HG03060 (cell line): ENCODE measurements around the gene RUNX2.

Experiments used
- ATAC-seq: cut with Tn5 transposase; IDR thresholded peaks from one replicate; pipeline ENCODE4 v1.9.1; 2021; ENCODE audit warnings: low read depth, moderate number of reproducible peaks; ENCODE audit not compliant: unreplicated experiment

Gene RUNX2

DNA sequence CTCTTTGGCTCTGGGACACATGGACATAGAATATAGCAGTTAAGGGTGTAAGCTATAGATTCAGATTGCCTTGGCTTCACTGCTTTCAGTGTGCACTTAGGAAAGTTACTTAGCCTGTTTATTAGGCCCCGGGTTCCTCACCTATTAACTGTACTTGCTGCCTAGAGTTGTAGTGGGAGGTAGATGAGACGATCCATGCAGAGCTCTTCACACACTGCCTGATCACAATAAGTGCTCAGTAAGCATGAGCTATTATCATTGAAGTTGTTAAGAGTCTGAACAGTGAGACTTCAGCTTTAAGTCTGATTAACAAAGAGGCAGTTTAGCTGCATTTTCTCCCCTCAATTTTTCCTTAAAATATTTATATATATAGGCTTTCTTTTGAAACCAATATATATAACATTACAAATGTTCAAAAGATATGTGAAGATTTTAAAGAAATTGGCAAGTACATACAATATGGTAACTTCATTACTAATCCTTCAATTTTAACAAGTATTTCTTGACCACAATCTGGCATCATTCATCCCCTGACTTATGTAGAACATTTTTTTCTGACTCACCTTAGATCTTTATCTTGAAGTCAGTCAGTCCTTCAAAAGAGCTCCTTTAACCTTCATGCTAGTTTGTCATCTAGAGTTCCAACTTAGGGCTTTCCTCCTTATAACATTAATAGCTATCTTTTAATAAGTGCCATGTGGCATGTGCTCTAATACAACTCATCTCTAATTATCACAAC lies 70.1 kb downstream of the RUNX2 start:
- no peak for ATAC-seq

GRCh38 chr6:45400021-45400420 lies 71.9 kb downstream of the RUNX2 start:
- ATAC-seq = no peak

DNA sequence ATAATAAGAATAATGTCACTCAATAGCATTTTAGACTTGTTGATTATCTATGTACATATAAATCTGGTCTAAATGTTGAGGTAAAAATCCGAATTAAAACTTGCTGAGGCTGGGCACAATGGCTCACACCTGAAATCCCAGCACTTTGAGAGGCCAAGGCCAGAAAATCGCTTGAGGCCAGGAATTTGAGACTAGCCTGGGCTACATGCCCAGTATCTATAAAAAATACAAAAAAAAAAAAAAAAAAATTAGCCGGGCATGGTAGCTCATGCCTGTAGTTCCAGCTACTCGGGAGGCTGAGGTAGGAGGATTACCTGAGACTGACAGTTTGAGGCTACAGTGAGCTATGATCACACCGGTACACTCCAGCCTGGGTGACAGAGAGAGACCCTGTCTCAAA lies 83.8 kb downstream of the RUNX2 start:
- no peak for ATAC-seq

DNA sequence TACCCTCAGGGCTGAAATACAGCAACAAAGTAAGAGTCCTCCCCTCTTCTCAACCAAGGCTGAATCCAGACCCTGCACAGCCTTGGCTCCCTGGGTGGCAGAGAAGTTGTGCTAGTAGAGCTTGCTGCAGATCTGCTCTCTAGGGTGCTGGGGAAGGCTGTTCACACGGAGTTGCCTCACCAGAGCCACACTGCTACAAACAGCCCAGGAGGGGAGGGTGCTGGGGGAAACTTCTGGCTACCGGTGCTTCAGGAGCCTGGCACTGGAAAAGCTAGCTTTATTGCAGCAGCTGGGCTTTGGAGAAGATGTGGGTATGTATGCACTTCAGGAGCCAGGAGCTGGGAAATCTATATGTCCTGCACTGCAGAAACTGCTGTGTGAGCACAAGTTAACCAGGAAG lies 87.2 kb downstream of the RUNX2 start:
- no peak for ATAC-seq

DNA sequence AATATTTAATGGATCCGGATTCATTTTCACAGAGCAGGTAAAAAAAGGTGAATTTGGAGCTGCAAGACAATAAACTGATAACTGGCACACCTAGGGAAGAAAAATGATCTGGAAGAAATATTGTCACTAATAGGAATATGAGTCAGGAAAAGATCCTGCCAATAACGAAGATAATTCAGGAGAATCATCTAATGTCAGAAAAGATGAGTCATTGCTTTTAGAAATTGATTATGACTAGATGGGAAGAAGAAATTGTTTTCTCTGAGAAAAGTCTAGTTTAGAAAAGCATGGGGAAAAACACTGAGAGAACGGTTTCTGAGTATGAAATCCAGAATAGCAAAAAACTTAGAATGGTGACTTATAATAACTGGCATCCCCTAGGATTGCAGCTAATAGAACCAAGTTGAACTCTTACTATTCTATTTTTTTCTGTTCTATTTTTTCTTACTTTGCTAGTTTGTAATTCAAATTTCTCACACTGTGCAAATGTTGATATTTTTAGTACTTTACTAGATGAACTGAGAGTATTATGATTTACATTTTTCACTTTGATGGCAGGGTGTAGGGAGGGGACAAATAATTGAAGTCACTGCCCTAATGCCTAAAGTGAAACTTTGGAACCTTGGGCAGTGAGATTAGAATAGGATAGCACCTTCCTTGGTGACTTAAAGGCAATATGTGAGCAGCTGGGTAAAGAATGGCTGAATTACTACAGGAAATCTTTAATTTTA lies 87.8 kb downstream of the RUNX2 start:
- ATAC-seq = no peak

GRCh38 chr6:45416700-45417099 lies 88.6 kb downstream of the RUNX2 start:
- no peak for ATAC-seq

- ATAC-seq = no peak
These were observed 89.3 kb downstream of the RUNX2 start for GRCh38 chr6:45417436-45417835.

GRCh38 chr6:45419571-45420082 lies 91.5 kb downstream of the RUNX2 start:
- ATAC-seq = no peak

GRCh38 chr6:45420083-45420908 lies 92.2 kb downstream of the RUNX2 start:
- ATAC-seq = no peak

GRCh38 chr6:45420909-45421708 lies 93.0 kb downstream of the RUNX2 start:
- ATAC-seq = no peak

- ATAC-seq = no peak
These were observed 93.8 kb downstream of the RUNX2 start for GRCh38 chr6:45421709-45422502.

- no peak for ATAC-seq
These were observed 94.5 kb downstream of the RUNX2 start for GRCh38 chr6:45422503-45423110.

DNA sequence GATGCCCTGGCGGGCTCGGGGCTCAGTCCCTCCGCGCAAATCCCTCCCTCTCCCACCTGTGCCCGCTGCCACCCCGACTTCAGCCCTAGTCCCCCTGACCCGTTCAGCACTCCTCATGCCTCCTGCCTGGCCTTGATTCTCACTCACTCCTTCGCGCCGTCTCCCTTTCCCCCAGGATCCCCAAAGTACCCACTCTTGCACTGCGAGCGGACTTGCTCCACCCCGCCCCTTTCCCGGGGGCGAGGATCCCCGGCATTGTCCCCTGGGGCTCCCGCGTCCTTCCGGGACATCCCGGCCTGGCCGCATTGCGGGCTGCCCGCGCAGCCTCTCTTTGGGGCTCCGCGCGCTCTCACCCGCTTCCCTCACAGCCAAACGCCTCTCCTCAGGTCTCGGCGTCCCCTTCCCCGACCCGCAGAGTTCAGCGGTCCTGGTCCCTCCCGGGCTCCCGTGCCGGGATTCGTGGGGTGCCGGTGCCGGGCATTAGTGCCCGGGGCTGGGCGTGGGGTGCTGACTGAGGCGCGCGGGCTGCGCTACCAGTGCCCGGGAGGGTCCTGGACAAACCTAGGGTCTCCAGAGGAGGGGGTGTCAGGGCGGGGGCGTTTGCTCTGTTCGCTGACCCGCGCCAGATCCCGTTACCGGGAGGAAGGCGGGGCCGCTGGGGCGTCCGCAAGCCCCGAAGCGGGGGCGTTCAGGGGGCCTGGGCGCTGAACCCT lies 95.1 kb downstream of the RUNX2 start:
- ATAC-seq = no peak

DNA sequence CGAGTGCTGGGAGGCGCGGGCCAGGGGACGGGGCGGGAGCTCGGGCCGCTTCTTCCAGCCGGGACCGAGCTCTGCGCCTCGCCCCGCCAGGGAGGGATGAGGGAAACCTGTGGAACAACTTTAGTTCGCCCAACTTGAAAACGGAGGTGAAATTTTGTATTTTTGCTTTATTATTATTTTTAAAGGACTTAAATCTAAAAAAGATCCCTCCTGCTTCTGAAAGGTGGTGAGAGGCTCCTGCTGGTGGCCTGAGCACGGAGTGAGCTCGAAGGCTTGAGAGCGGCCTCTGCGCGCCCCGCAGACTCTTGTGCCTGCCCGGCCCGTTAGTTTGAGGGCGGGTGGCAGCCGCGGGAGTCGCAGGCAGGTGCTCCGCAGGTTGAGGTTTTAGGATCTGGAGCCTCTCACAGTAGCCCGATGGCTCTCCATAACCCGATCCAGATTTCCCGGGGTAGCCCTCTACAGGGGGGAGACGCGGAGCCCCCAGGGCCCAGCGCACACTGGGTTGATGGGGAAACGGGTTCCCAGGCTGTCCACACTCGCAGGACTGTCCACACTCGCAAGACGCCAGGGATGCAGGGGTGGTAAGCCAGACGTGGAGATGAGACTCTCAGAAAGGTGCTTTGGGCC lies 95.8 kb downstream of the RUNX2 start:
- no peak for ATAC-seq

- ATAC-seq = no peak
These were observed 96.3 kb downstream of the RUNX2 start for GRCh38 chr6:45424451-45424861.

GRCh38 chr6:45426251-45426650 lies 98.1 kb downstream of the RUNX2 start:
- ATAC-seq = no peak

- ATAC-seq = no peak
These were observed 99.6 kb downstream of the RUNX2 start for GRCh38 chr6:45427726-45428125.

DNA sequence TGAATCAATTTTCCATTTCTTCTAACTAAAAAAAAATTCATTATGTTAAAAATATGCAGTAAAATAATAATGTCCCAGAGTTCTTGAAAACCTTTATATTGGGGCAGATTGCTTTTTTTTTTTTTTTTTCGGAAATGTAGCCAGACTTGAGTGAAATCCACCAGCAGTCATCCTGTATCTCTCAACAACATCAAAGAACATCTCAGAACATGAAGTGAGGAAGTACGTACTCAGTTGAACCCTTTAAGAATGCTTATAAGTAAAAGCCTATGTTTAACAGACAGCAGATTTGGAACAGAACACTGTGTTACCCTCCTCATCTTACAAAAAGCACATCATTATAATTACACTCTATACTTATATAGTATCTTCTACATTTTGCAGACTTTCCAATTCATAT lies 100.6 kb downstream of the RUNX2 start:
- ATAC-seq = no peak
